Naive B cell (primary cell): ENCODE results near the gene CNR1. TPM values are rescaled to one million over a fixed set of nuclear protein-coding genes. Genes with fewer than 3 reads are reported as not detected.
A peak's percentile ranks its signal among the peaks of the same experiment; 100 is the strongest.

Source experiments
- ATAC-seq, 2 donors: fragments of 150-1000 bp; cut with Tn5 transposase; 2 replicates each; pipeline ENCODE4 v1.10.0; 2021; ENCODE audit warnings: low read depth in 2 of 2, mild to moderate bottlenecking in 2 of 2, moderate library complexity in 2 of 2
- DNase-seq: peaks from one replicate; pipeline ENCODE4 v3.0.0; 2022
- H3K27ac Mint-ChIP-seq, 6 donors: one replicate each; pipeline ENCODE4 v1.8.0; 2020 to 2022; ENCODE audit warnings: mild to moderate bottlenecking in 6 of 6, mixed read lengths in 6 of 6, moderate library complexity in 5 of 6, inconsistent platforms in 2 of 6
- H3K27me3 Mint-ChIP-seq, 3 donors: one replicate each; pipeline ENCODE4 v1.8.0; 2021 to 2022; ENCODE audit warnings: mixed read lengths in 3 of 3, mild to moderate bottlenecking in 1 of 3
- H3K36me3 Mint-ChIP-seq, 2 donors: one replicate each; pipeline ENCODE4 v1.8.0; 2020 to 2022; ENCODE audit warnings: mixed read lengths in 2 of 2, inconsistent platforms in 1 of 2, mild to moderate bottlenecking in 1 of 2
- H3K4me1 Mint-ChIP-seq, 3 donors: one replicate each; pipeline ENCODE4 v1.8.0; 2020 to 2022; ENCODE audit warnings: mixed read lengths in 3 of 3, inconsistent platforms in 1 of 3, mild to moderate bottlenecking in 1 of 3, moderate library complexity in 1 of 3
- H3K4me3 Mint-ChIP-seq, 8 donors: one replicate each; pipeline ENCODE4 v1.8.0; 2020 to 2022; ENCODE audit warnings: mild to moderate bottlenecking in 8 of 8, mixed read lengths in 8 of 8, moderate library complexity in 8 of 8, inconsistent platforms in 2 of 8
- H3K9me3 Mint-ChIP-seq, 7 donors: one replicate each; pipeline ENCODE4 v1.8.0; 2020 to 2022; ENCODE audit warnings: mixed read lengths in 7 of 7, mild to moderate bottlenecking in 5 of 7, inconsistent platforms in 2 of 7, moderate library complexity in 1 of 7
- polyA plus RNA-seq, 6 donors: library from polyadenylated mRNA; unstranded; fragments of 300-500 nt; fragmentation: Illumina TruSeq; gene quantifications; one replicate each; pipeline ENCODE4 v1.2.3, GENCODE V29; 2021; ENCODE audit warnings: low read depth in 6 of 6

The CNR1 gene
- polyA plus RNA-seq, 6 donors from 2014 or later: 0.20 to 2.4 (median 1.0) TPM

DNA sequence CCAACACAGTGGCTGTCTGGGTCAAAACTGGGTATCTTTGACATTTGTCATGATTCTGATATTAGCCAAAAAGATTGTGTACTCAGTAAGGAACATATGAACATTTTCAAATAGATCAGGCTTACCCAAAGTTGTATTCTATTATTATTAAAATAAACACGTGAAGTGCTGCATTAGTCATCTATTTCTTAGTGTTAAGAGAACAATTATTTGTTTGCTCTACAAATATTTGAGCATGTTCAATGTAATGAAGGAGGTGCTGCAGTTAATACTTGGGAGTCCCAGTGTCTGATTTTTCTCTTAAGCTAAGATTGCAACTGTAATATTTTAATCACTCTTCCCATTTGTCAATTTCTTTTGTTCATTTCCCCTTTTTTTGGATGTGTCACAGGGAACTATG lies 28.2 kb downstream of the CNR1 start:
- Mint-ChIP-seq H3K9me3 (peaks cover 0 to 3% (median 0%) of the 10 kb centered on the region in 7 donors), H3K27ac (peak overlapping the region in 3 of 6 donors; percentile 1 to 79 (median 39)), H3K4me1 (peaks cover 24 to 63% (median 35%) of the 10 kb centered on the region in 3 donors), H3K27me3 (no peaks in the 10 kb centered on the region), H3K4me3 (peak overlapping the region in 1 of 8 donors; percentile 9), H3K36me3 (no peaks in the 10 kb centered on the region)
- no peak for DNase-seq
- no peak for ATAC-seq

DNA sequence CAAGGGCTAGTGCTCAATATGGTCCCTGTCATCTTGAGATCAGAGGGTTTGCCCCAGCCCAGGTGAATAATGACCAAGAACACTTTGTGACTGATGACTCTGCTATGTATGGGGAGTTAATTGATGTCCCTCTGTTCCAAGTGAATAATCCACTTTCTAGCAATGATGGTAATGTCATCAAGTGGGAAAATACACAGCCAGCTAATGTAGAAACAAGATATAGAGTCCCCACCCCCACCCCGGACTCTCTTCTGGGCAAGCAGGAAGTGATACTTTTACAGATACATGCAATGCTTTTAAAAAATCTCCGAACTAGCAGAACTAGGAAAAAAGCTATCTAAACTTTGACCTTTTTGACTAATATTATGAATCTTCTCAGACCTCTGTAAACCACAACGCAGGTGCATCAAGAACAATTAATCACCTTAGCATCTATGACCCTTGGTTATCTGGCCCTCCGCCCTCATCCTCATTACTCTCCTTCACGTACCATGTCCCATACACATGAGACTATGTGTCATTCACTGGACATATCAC lies 30.5 kb downstream of the CNR1 start:
- H3K27ac Mint-ChIP-seq: peak overlapping the region; percentile 16 to 86 (median 56)
- H3K4me3 Mint-ChIP-seq: peak overlapping the region in 7 of 8 donors; percentile 1 to 74 (median 37)
- no peaks in the 10 kb centered on the region for H3K27me3 Mint-ChIP-seq
- peak; percentile 79 for ATAC-seq
- peaks cover 0 to 3% (median 0%) of the 10 kb centered on the region in 7 donors for H3K9me3 Mint-ChIP-seq
- DNase-seq: peak; percentile 29
- no peaks in the 10 kb centered on the region for H3K36me3 Mint-ChIP-seq
- peaks cover 14 to 42% (median 19%) of the 10 kb centered on the region in 3 donors for H3K4me1 Mint-ChIP-seq

DNA sequence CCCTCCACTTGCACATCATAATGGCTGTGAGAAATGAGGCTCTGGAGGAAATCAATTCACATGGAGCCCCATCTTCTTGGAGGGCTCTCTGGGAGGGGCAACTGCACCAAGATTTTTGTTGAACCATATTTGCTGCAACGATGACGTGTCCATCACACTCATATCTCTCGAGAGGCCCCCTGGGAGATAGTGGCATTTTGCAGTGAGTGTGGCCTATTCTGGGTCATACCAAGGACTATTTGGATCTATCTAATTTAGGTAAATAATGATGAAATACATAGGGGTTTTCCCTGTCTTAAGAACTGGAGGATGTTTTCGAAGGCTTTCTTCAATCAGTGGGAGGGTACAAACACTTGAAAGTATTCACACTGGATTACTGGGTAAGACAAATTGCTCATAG lies 31.6 kb downstream of the CNR1 start:
- Mint-ChIP-seq H3K4me3 (peak overlapping the region in 1 of 8 donors; percentile 59), H3K9me3 (peaks cover 0 to 3% (median 0%) of the 10 kb centered on the region in 7 donors), H3K27me3 (peaks cover 0 to 6% (median 5%) of the 10 kb centered on the region in 3 donors), H3K36me3 (no peaks in the 10 kb centered on the region), H3K4me1 (peaks cover 14 to 35% (median 19%) of the 10 kb centered on the region in 3 donors), H3K27ac (peak overlapping the region in 2 of 6 donors; percentile 49 to 63)
- ATAC-seq: peak in 1 of 2 donors; percentile 20
- DNase-seq: no peak

GRCh38 chr6:88133718-88134117 lies 32.4 kb downstream of the CNR1 start:
- peaks cover 3 to 8% (median 5%) of the 10 kb centered on the region in 3 donors for H3K27me3 Mint-ChIP-seq
- no peak for ATAC-seq
- no peak overlapping the region for H3K4me3 Mint-ChIP-seq
- no peak overlapping the region for H3K27ac Mint-ChIP-seq
- H3K36me3 Mint-ChIP-seq: no peaks in the 10 kb centered on the region
- H3K9me3 Mint-ChIP-seq: peaks cover 0 to 3% (median 0%) of the 10 kb centered on the region in 7 donors
- DNase-seq: no peak
- peaks cover 14 to 35% (median 19%) of the 10 kb centered on the region in 3 donors for H3K4me1 Mint-ChIP-seq

GRCh38 chr6:88124925-88125557 lies 41.1 kb downstream of the CNR1 start:
- no peak for DNase-seq
- Mint-ChIP-seq H3K27me3 (peaks cover 3 to 15% (median 8%) of the 10 kb centered on the region in 3 donors), H3K27ac (peak overlapping the region in 3 of 6 donors; percentile 12 to 85 (median 56)), H3K36me3 (peaks cover 0 to 10% of the 10 kb centered on the region in 2 donors), H3K9me3 (peaks cover 7 to 51% (median 33%) of the 10 kb centered on the region in 7 donors), H3K4me3 (no peak overlapping the region), H3K4me1 (peaks cover 0 to 3% (median 0%) of the 10 kb centered on the region in 3 donors)
- ATAC-seq: no peak

- H3K27me3 Mint-ChIP-seq: peaks cover 0 to 13% (median 4%) of the 10 kb centered on the region in 3 donors
- no peak for ATAC-seq
Observed at GRCh38 chr6:88120635-88121034, 45.5 kb downstream of the CNR1 start.

DNA sequence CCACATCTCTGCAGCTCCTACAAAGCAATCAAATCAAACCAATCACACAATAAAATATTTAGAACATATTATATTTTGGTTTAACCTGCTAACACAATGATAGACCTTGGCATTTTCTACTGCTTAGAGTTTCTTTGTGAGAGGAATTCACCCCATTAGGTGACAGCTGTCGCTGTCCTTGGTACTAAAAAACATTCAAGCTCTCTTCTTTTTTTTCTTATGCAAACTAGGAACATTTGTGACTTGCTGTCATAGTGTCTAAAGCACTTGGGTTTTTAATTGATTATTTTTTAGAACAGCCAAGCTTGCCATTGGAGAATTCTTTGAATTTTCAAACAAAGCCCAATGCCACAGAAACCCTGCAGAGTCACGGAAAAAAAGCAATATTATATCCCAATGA lies 46.4 kb downstream of the CNR1 start:
- Mint-ChIP-seq H3K4me3 (no peak overlapping the region), H3K36me3 (peaks cover 0 to 4% of the 10 kb centered on the region in 2 donors), H3K9me3 (peaks cover 0 to 36% (median 16%) of the 10 kb centered on the region in 7 donors), H3K27ac (no peak overlapping the region), H3K4me1 (peaks cover 10 to 18% (median 16%) of the 10 kb centered on the region in 3 donors), H3K27me3 (peaks cover 0 to 13% (median 4%) of the 10 kb centered on the region in 3 donors)
- ATAC-seq: no peak
- DNase-seq: no peak

More at GRCh38 chr6:88120635-88121034, 45.5 kb downstream of the CNR1 start:
- Mint-ChIP-seq H3K4me1 (peaks cover 7 to 9% (median 7%) of the 10 kb centered on the region in 3 donors), H3K36me3 (peaks cover 0 to 9% of the 10 kb centered on the region in 2 donors), H3K4me3 (no peak overlapping the region), H3K9me3 (peaks cover 5 to 45% (median 24%) of the 10 kb centered on the region in 7 donors), H3K27ac (no peak overlapping the region)
- no peak for DNase-seq

- H3K36me3 Mint-ChIP-seq: peaks cover 0 to 8% of the 10 kb centered on the region in 2 donors
- H3K27ac Mint-ChIP-seq: peak overlapping the region in 3 of 6 donors; percentile 13 to 97 (median 51)
- no peak for DNase-seq
- H3K27me3 Mint-ChIP-seq: peaks cover 11 to 31% (median 17%) of the 10 kb centered on the region in 3 donors
- H3K9me3 Mint-ChIP-seq: peaks cover 0 to 11% (median 4%) of the 10 kb centered on the region in 7 donors
- ATAC-seq: no peak
- no peak overlapping the region for H3K4me3 Mint-ChIP-seq
- peaks cover 15 to 28% (median 24%) of the 10 kb centered on the region in 3 donors for H3K4me1 Mint-ChIP-seq
Observed at GRCh38 chr6:88116276-88116675, 49.9 kb downstream of the CNR1 start.

DNA sequence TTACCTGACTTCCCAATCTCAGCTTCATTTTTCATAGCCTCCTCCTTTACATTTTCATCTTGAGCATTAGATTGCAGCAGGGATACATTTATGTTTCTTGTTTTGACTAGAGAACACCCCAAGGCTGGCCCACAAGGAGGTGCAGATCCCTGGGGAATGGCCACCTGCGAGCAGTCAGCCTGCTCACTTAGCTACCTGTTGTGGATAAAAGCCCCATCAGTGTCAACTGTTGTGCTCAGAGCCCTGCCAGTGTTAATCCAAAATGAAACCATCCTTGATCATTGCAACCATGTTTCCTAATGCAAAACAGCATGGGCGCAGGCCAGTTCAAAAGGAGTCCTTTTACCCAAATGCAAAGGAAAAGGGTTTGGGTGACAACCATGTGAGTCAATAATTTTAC lies 50.8 kb downstream of the CNR1 start:
- peak; percentile 31 to 39 for ATAC-seq
- Mint-ChIP-seq H3K4me3 (peak overlapping the region in 4 of 8 donors; percentile 24 to 84 (median 48)), H3K27ac (peak overlapping the region; percentile 48 to 98 (median 92)), H3K4me1 (peaks cover 15 to 28% (median 24%) of the 10 kb centered on the region in 3 donors), H3K9me3 (peaks cover 0 to 11% (median 4%) of the 10 kb centered on the region in 7 donors), H3K27me3 (peaks cover 11 to 32% (median 19%) of the 10 kb centered on the region in 3 donors), H3K36me3 (peaks cover 0 to 8% of the 10 kb centered on the region in 2 donors)
- no peak for DNase-seq

DNA sequence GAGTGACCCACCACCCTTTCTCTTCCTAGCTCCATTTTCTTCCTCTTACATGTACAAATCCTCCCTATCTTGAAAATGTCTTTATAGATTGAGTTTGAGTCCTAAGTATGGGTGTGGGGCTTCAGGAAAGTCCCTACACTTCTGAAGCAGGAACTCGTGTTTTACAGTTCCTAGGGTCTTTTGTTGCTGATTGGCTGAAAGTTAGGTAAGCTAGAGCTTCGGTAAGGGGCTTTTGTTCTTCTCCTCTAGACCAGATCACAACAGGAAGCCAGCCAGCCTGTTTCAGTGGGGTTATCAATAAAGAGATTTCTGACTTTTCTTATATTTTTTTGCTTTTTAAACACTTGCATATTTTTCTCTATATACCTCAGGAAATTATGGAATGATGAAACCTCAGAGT lies 51.3 kb downstream of the CNR1 start:
- Mint-ChIP-seq H3K36me3 (peaks cover 0 to 8% of the 10 kb centered on the region in 2 donors), H3K4me3 (peak overlapping the region in 5 of 8 donors; percentile 6 to 84 (median 46))

DNA sequence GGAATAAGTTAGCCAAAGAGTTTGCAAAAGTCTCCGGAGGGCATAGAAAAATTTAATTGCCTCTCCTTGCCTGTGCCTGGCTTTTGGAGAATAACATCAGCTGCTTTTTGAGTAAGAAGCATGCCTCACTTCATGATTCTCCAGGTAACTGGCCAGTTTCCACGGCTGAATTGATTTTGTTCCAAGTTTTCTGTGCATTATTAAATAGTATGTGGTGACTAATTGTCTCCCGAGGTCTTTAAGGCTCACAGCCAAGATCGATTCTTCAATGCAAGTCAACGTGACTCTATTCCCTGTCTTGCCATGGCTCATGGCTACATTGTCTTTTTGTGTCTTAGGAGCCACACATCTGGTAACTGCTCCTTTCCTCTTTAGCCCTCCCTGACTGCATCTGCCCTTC lies 54.2 kb downstream of the CNR1 start:
- H3K27ac Mint-ChIP-seq: peak overlapping the region in 1 of 6 donors; percentile 0
- DNase-seq: no peak
- no peak for ATAC-seq
- peaks cover 8 to 35% (median 19%) of the 10 kb centered on the region in 3 donors for H3K27me3 Mint-ChIP-seq
- H3K4me1 Mint-ChIP-seq: peaks cover 17 to 25% (median 24%) of the 10 kb centered on the region in 3 donors
- no peak overlapping the region for H3K4me3 Mint-ChIP-seq
- H3K9me3 Mint-ChIP-seq: peaks cover 0 to 11% (median 0%) of the 10 kb centered on the region in 7 donors
- H3K36me3 Mint-ChIP-seq: peaks cover 0 to 8% of the 10 kb centered on the region in 2 donors

More for the DNA sequence above, 51.3 kb downstream of the CNR1 start:
- DNase-seq (peak; percentile 42), ATAC-seq (peak; percentile 70 to 95)
- peak overlapping the region; percentile 18 to 98 (median 92) for H3K27ac Mint-ChIP-seq
- H3K4me1 Mint-ChIP-seq: peaks cover 15 to 28% (median 24%) of the 10 kb centered on the region in 3 donors
- peaks cover 11 to 29% (median 19%) of the 10 kb centered on the region in 3 donors for H3K27me3 Mint-ChIP-seq
- peaks cover 0 to 11% (median under 1%) of the 10 kb centered on the region in 7 donors for H3K9me3 Mint-ChIP-seq

DNA sequence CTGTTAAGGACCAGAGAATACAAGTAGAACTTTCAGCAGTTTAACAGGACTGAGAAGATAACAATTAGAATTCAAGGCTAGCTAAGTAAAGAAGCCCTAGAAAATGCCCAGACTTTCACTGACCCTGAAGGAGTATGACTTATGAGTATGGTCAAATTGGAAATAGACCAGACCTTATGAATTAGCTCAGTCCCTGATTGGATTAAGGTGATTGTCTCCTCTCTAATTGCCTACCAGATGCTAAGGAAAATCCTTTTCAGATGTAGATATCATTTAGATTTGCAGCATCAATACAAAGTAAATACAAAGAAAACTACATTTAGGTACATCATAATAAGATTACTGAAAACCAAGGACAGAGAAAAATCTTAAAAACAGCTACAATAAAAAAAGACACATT lies 58.9 kb downstream of the CNR1 start:
- DNase-seq (no peak), ATAC-seq (no peak)
- no peaks in the 10 kb centered on the region for H3K36me3 Mint-ChIP-seq
- no peak overlapping the region for H3K27ac Mint-ChIP-seq
- peaks cover 5 to 38% (median 28%) of the 10 kb centered on the region in 3 donors for H3K27me3 Mint-ChIP-seq
- peaks cover 0 to 6% (median 2%) of the 10 kb centered on the region in 3 donors for H3K4me1 Mint-ChIP-seq
- H3K9me3 Mint-ChIP-seq: peaks cover 0 to 8% (median 0%) of the 10 kb centered on the region in 7 donors
- H3K4me3 Mint-ChIP-seq: no peak overlapping the region

DNA sequence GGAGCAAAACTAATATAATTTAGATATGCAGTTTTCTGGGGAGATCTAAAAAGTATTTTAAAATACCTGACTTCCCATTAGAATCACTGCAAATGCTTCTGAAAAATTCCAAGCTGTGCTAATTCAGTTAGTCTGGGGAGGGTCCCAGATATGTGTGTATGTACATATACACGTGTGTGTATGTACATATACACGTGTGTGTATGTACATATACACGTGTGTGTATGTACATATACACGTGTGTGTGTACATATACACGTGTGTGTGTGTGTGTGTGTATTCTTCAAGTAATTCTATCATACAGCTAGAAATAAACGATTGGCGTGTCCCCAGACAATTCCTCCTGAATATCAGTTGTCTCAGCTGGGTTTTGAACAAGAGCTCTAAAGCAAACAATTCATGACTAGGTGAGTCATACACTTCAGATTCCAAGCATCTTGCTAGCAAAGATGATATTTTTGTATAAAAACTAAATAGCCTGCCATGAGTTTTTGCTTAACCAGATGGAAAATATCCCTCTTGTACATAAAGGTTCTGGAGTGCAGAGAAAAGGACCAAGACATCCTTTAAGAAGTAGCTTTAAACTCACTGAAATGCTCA lies 60.3 kb downstream of the CNR1 start:
- H3K27me3 Mint-ChIP-seq: peaks cover 3 to 27% (median 17%) of the 10 kb centered on the region in 3 donors
- peaks cover 0 to 6% (median 0%) of the 10 kb centered on the region in 7 donors for H3K9me3 Mint-ChIP-seq
- DNase-seq: no peak
- peaks cover 0 to 6% (median 2%) of the 10 kb centered on the region in 3 donors for H3K4me1 Mint-ChIP-seq
- H3K36me3 Mint-ChIP-seq: no peaks in the 10 kb centered on the region
- H3K4me3 Mint-ChIP-seq: no peak overlapping the region
- ATAC-seq: no peak
- no peak overlapping the region for H3K27ac Mint-ChIP-seq
